WI38 (cell line): ENCODE measurements around the gene CADPS2.

Source experiments
- H3K4me3 ChIP-seq: 2 replicates; pipeline ENCODE4 v1.5.1; 2011; ENCODE audit warnings: low read depth, mild to moderate bottlenecking, control low read depth, low read length
- CTCF ChIP-seq: IDR thresholded peaks from 2 replicates; pipeline ENCODE4 v1.5.1; 2012; ENCODE audit warnings: low read depth, mild to moderate bottlenecking, control low read depth, low read length

CADPS2 gene

GRCh38 chr7:122663733-122664132, 222.5 kb downstream of the CADPS2 start:
- H3K4me3 ChIP-seq: no peak overlapping the region
- TF ChIP-seq CTCF: no peak

GRCh38 chr7:122658856-122659255, 227.4 kb downstream of the CADPS2 start:
- TF ChIP-seq CTCF: no peak
- no peak overlapping the region for H3K4me3 ChIP-seq

GRCh38 chr7:122653685-122654084, 232.6 kb downstream of the CADPS2 start:
- no peak overlapping the region for H3K4me3 ChIP-seq
- no peak for TF ChIP-seq CTCF

- no peak for TF ChIP-seq CTCF
- no peak overlapping the region for H3K4me3 ChIP-seq
These were observed 233.4 kb downstream of the CADPS2 start for GRCh38 chr7:122652876-122653275.

GRCh38 chr7:122651451-122651850, 234.8 kb downstream of the CADPS2 start:
- no peak for TF ChIP-seq CTCF
- no peak overlapping the region for H3K4me3 ChIP-seq

GRCh38 chr7:122643250-122643649, 243.0 kb downstream of the CADPS2 start:
- TF ChIP-seq CTCF: no peak
- no peak overlapping the region for H3K4me3 ChIP-seq

- no peak for TF ChIP-seq CTCF
- H3K4me3 ChIP-seq: no peak overlapping the region
These were observed 247.8 kb downstream of the CADPS2 start for GRCh38 chr7:122638459-122638858.
